Fibroblast of lung (primary cell): ENCODE results near the gene STK11. TPM values are rescaled to one million over a fixed set of nuclear protein-coding genes. Genes with fewer than 3 reads are reported as not detected.

Source experiments
- DNase-seq, 2 donors: peaks; one replicate each; pipeline versions ENCODE4 v3.0.0 to v3.0.0-alpha.2; 2010; ENCODE audit warnings: low read depth in 2 of 2
- H2AFZ ChIP-seq: 2 replicates; pipeline ENCODE4 v1.5.1; 2012; ENCODE audit warnings: low read length, control low read depth, inconsistent platforms
- H3K27ac ChIP-seq: 2 replicates; pipeline ENCODE4 v1.5.1; 2011; ENCODE audit warnings: low read length, control low read depth; ENCODE audit not compliant: insufficient read depth
- H3K27me3 ChIP-seq: 2 replicates; pipeline ENCODE4 v1.5.1; 2011; ENCODE audit warnings: mild to moderate bottlenecking, low read length; ENCODE audit not compliant: control insufficient read depth, insufficient read depth
- H3K36me3 ChIP-seq: 2 replicates; pipeline ENCODE4 v1.5.1; 2011; ENCODE audit warnings: low read length; ENCODE audit not compliant: control insufficient read depth, insufficient read depth
- H3K4me1 ChIP-seq: 2 replicates; pipeline ENCODE4 v1.5.1; 2011; ENCODE audit warnings: low read length; ENCODE audit not compliant: control insufficient read depth, insufficient read depth; ENCODE audit errors: extremely low read depth
- H3K4me2 ChIP-seq: 2 replicates; pipeline ENCODE4 v1.5.1; 2011; ENCODE audit warnings: low read length, control low read depth; ENCODE audit not compliant: insufficient read depth; ENCODE audit errors: extremely low read depth
- H3K4me3 ChIP-seq, 4 experiments: fragments of 200-600 bp in 1 of 4; sonication (generic) in 1 of 4; replicated peaks in 1 of 4; 2 replicates each; pipeline ENCODE4 v1.5.1; 2011 to 2016; ENCODE audit warnings: low read length in 4 of 4, low read depth in 3 of 4, mild to moderate bottlenecking in 3 of 4, control low read depth in 2 of 4, inconsistent platforms in 1 of 4, mixed read lengths in 1 of 4; ENCODE audit not compliant: insufficient read depth in 1 of 4; ENCODE audit errors: control extremely low read depth in 1 of 4
- H3K79me2 ChIP-seq: 2 replicates; pipeline ENCODE4 v1.5.1; 2012; ENCODE audit warnings: mild to moderate bottlenecking, low read length, inconsistent platforms; ENCODE audit not compliant: control insufficient read depth, insufficient read depth
- H3K9ac ChIP-seq: 2 replicates; pipeline ENCODE4 v1.5.1; 2011; ENCODE audit warnings: mild to moderate bottlenecking, low read length, control low read depth; ENCODE audit not compliant: insufficient read depth
- H3K9me3 ChIP-seq: 2 replicates; pipeline ENCODE4 v1.5.1; 2012; ENCODE audit warnings: low read depth, low read length; ENCODE audit not compliant: control insufficient read depth, insufficient read depth
- H4K20me1 ChIP-seq: 2 replicates; pipeline ENCODE4 v1.5.1; 2011; ENCODE audit warnings: low read length; ENCODE audit not compliant: control insufficient read depth, insufficient read depth; ENCODE audit errors: extremely low read depth
- CTCF ChIP-seq, 2 donors: IDR thresholded peaks in 1 of 2; conservative IDR thresholded peaks in 1 of 2; 1 replicate in 1 of 2; 2 replicates in 1 of 2; pipeline ENCODE4 v1.5.1; 2011 to 2012; ENCODE audit warnings: low read length in 2 of 2, control low read depth in 1 of 2, inconsistent platforms in 1 of 2, low read depth in 1 of 2, mild to moderate bottlenecking in 1 of 2
- EZH2 ChIP-seq: IDR thresholded peaks from 2 replicates; pipeline ENCODE4 v1.5.1; 2012; ENCODE audit warnings: low read length, control low read depth, mild to moderate bottlenecking; ENCODE audit errors: missing control alignments
- polyA plus RNA-seq, 2 donors: library from polyadenylated mRNA; depleted of rRNA in 1 of 2; stranded (reverse) in 1 of 2; unstranded in 1 of 2; fragments of >200 nt; gene quantifications; 2 replicates each; pipeline ENCODE4 v1.2.1, GENCODE V29; 2011 to 2012; ENCODE audit warnings: missing spikeins in 1 of 2
- total RNA-seq: library from RNA; depleted of rRNA; stranded (reverse); fragments of >200 nt; gene quantifications from 2 replicates; pipeline ENCODE4 v1.2.1, GENCODE V29; 2014

STK11 gene
- total and polyA plus RNA-seq, 2 donors (not counting 1 experiment from before 2014, with no cell fraction given) = 23.7 to 96.6 TPM

- Histone ChIP-seq H3K79me2 (no peaks in the 10 kb centered on the region), H3K4me3 (no peak overlapping the region), H3K27ac (no peak overlapping the region), H3K27me3 (no peaks in the 10 kb centered on the region), H2AFZ (no peak overlapping the region), H4K20me1 (no peaks in the 10 kb centered on the region), H3K4me2 (no peak overlapping the region), H3K4me1 (peaks cover 2% of the 10 kb centered on the region), H3K9me3 (no peaks in the 10 kb centered on the region), H3K36me3 (peaks cover 39% of the 10 kb centered on the region), H3K9ac (no peak overlapping the region)
- no peak for TF ChIP-seq CTCF (conservative IDR thresholded peaks at IDR 0.05 in 1 of 2, IDR thresholded peaks at IDR 0.05 in 1 of 2; ENCODE audit: low read depth in 1 of 2, low read length in 2 of 2)
- no peak for TF ChIP-seq EZH2
- DNase-seq = no peak
Measured at GRCh38 chr19:1225440-1226226, 20.1 kb downstream of the STK11 start.

GRCh38 chr19:1226227-1226518, 20.6 kb downstream of the STK11 start:
- DNase-seq = no peak
- Histone ChIP-seq H3K4me3 (no peak overlapping the region), H2AFZ (no peak overlapping the region), H3K4me1 (peaks cover 2% of the 10 kb centered on the region), H3K27ac (no peak overlapping the region), H3K9me3 (no peaks in the 10 kb centered on the region), H4K20me1 (no peaks in the 10 kb centered on the region), H3K36me3 (peaks cover 39% of the 10 kb centered on the region), H3K27me3 (no peaks in the 10 kb centered on the region), H3K9ac (no peak overlapping the region), H3K4me2 (no peak overlapping the region), H3K79me2 (no peaks in the 10 kb centered on the region)
- TF ChIP-seq CTCF (conservative IDR thresholded peaks at IDR 0.05 in 1 of 2, IDR thresholded peaks at IDR 0.05 in 1 of 2; ENCODE audit: low read depth in 1 of 2, low read length in 2 of 2) (no peak), EZH2 (no peak)

GRCh38 chr19:1226522-1227303, 21.1 kb downstream of the STK11 start:
- no peaks in the 10 kb centered on the region for H3K79me2 ChIP-seq
- H3K27me3 ChIP-seq = no peaks in the 10 kb centered on the region
- H2AFZ ChIP-seq = no peak overlapping the region
- DNase-seq = no peak
- TF ChIP-seq EZH2 (no peak), CTCF (conservative IDR thresholded peaks at IDR 0.05 in 1 of 2, IDR thresholded peaks at IDR 0.05 in 1 of 2; ENCODE audit: low read depth in 1 of 2, low read length in 2 of 2) (no peak)
- H3K27ac ChIP-seq = no peak overlapping the region
- no peak overlapping the region for H3K4me3 ChIP-seq
- peaks cover 35% of the 10 kb centered on the region for H3K36me3 ChIP-seq
- H3K4me1 ChIP-seq = peaks cover under 1% of the 10 kb centered on the region
- no peaks in the 10 kb centered on the region for H4K20me1 ChIP-seq
- no peak overlapping the region for H3K4me2 ChIP-seq
- no peaks in the 10 kb centered on the region for H3K9me3 ChIP-seq
- H3K9ac ChIP-seq = no peak overlapping the region
